HCT116 (cell line): ENCODE measurements around the gene FER. TPM values are rescaled to one million over a fixed set of nuclear protein-coding genes. Genes with fewer than 3 reads are reported as not detected.

ENCODE experiments used
- ATAC-seq: fragments of 200-7000 bp; cut with Tn5 transposase; 2 replicates; pipeline ENCODE4 v1.9.1; 2020; ENCODE audit warnings: mild to moderate bottlenecking, moderate library complexity
- BruUV-seq: library from RNA; stranded (reverse); fragments of 400-500 nt; replicated peaks from 2 replicates; lab custom pipeline; 2021; lab: Mats Ljungman, UMichigan
- CTCF ChIA-PET: fragments of 300-600 bp; sonication (Branson Sonifier 250); formaldehyde crosslinking; loops from one replicate; lab custom pipeline; 2021; ENCODE audit warnings: antibody characterized with exemption; lab: Charles Lee
- POLR2A ChIA-PET: fragments of 300-600, 350-600 bp; sonication (Branson Sonifier 250); formaldehyde crosslinking; loops from one replicate; lab custom pipeline; 2021; ENCODE audit warnings: antibody characterized with exemption; lab: Charles Lee
- RAD21 ChIA-PET, 2 experiments: fragments of 300-600 bp; sonication (Branson Sonifier 250); formaldehyde crosslinking; loops; one replicate each; lab custom pipeline; 2023; ENCODE audit warnings: low total read pairs in 2 of 2; ENCODE audit not compliant: uncharacterized antibody in 2 of 2, unreplicated experiment in 2 of 2, low non-redundant PET in 1 of 2; lab: Charles Lee
- DNase-seq: peaks from one replicate; pipeline ENCODE4 v3.0.0-alpha.2; 2010; ENCODE audit warnings: low read depth, low spot score
- H2AFZ ChIP-seq: fragments of 200-600 bp; shearing (Covaris generic), sonication (generic); 2 replicates; pipeline ENCODE4 v1.6.1; 2017; ENCODE audit warnings: low read depth, mixed run types, mixed read lengths, antibody characterized with exemption, low read length; ENCODE audit not compliant: poor library complexity, severe bottlenecking
- H3K27ac ChIP-seq: 2 replicates; pipeline ENCODE4 v1.5.1; 2012; ENCODE audit warnings: low read depth, low read length
- H3K27me3 ChIP-seq: fragments of 200-600 bp; sonication (generic); 2 replicates; pipeline ENCODE4 v1.6.1; 2016; ENCODE audit warnings: mixed run types, low read length, mixed read lengths; ENCODE audit not compliant: insufficient read depth
- H3K36me3 ChIP-seq, 2 experiments: fragments of 200-500 bp in 1 of 2; fragments of 200-600 bp in 1 of 2; sonication (Bioruptor generic) in 1 of 2; sonication (generic) in 1 of 2; 2 replicates each; pipeline versions ENCODE4 v1.5.1 to v1.6.1; 2014 to 2016; ENCODE audit warnings: low read length in 2 of 2, inconsistent platforms in 1 of 2, mixed read lengths in 1 of 2, mixed run types in 1 of 2; ENCODE audit not compliant: insufficient read depth in 2 of 2, control insufficient read depth in 1 of 2
- H3K4me1 ChIP-seq, 2 experiments: fragments of 200-600 bp in 1 of 2; sonication (generic) in 1 of 2; 2 replicates each; pipeline versions ENCODE4 v1.5.1 to v1.6.1; 2012 to 2017; ENCODE audit warnings: low read length in 2 of 2, inconsistent platforms in 1 of 2, mild to moderate bottlenecking in 1 of 2, mixed read lengths in 1 of 2, mixed run types in 1 of 2, moderate library complexity in 1 of 2; ENCODE audit not compliant: insufficient read depth in 2 of 2, control insufficient read depth in 1 of 2
- H3K4me2 ChIP-seq: fragments of 200-600 bp; sonication (generic); 2 replicates; pipeline ENCODE4 v1.6.1; 2017; ENCODE audit warnings: mixed run types, low read length, mixed read lengths
- H3K4me3 ChIP-seq, 2 experiments: fragments of 200-600 bp in 1 of 2; sonication (generic) in 1 of 2; replicated peaks in 1 of 2; 2 replicates each; pipeline ENCODE4 v1.5.1; 2011 to 2016; ENCODE audit warnings: low read length in 2 of 2, control low read depth in 1 of 2, low read depth in 1 of 2, mild to moderate bottlenecking in 1 of 2, mixed read lengths in 1 of 2, mixed run types in 1 of 2
- H3K79me2 ChIP-seq: fragments of 200-600 bp; sonication (generic); 2 replicates; pipeline ENCODE4 v1.6.1; 2017; ENCODE audit warnings: mild to moderate bottlenecking, mixed run types, low read length, moderate library complexity, mixed read lengths; ENCODE audit not compliant: insufficient read depth
- H3K9ac ChIP-seq: fragments of 200-600 bp; sonication (generic); 2 replicates; pipeline ENCODE4 v1.6.1; 2016; ENCODE audit warnings: low read length, mixed read lengths
- H3K9me2 ChIP-seq: fragments of 200-600 bp; sonication (generic), shearing (Covaris generic); 2 replicates; pipeline ENCODE4 v1.6.1; 2017; ENCODE audit warnings: mixed run types, mild to moderate bottlenecking, moderate library complexity; ENCODE audit not compliant: insufficient read depth
- H3K9me3 ChIP-seq, 2 experiments: fragments of 200-500 bp in 1 of 2; fragments of 200-600 bp in 1 of 2; sonication (Bioruptor generic) in 1 of 2; sonication (generic) in 1 of 2; 2 replicates each; pipeline ENCODE4 v1.6.1; 2014 to 2017; ENCODE audit warnings: low read length in 2 of 2, mixed read lengths in 2 of 2, inconsistent platforms in 1 of 2, low read depth in 1 of 2, mild to moderate bottlenecking in 1 of 2, mixed run types in 1 of 2, moderate library complexity in 1 of 2; ENCODE audit not compliant: control insufficient read depth in 1 of 2, insufficient read depth in 1 of 2
- H4K20me1 ChIP-seq: fragments of 200-600 bp; sonication (generic), shearing (Covaris generic); 2 replicates; pipeline ENCODE4 v1.6.1; 2017; ENCODE audit warnings: mixed run types, mild to moderate bottlenecking, moderate library complexity; ENCODE audit not compliant: insufficient read depth
- CEBPB ChIP-seq: IDR thresholded peaks from 2 replicates; pipeline ENCODE4 v1.6.1; 2012; ENCODE audit warnings: low read depth
- EGR1 ChIP-seq: IDR thresholded peaks from 2 replicates; pipeline ENCODE4 v1.6.1; 2012; ENCODE audit warnings: low read depth
- ELF1 ChIP-seq: IDR thresholded peaks from 2 replicates; pipeline ENCODE4 v1.6.1; 2012; ENCODE audit warnings: low read depth, borderline replicate concordance
- EZH2 ChIP-seq: fragments of 200-600 bp; sonication (generic); IDR thresholded peaks from 2 replicates; pipeline ENCODE4 v1.6.1; 2017; ENCODE audit warnings: antibody characterized with exemption, mixed run types
- EZH2phosphoT487 ChIP-seq: fragments of 200-600 bp; IDR thresholded peaks from 2 replicates; pipeline ENCODE4 v1.6.1; 2018; ENCODE audit warnings: antibody characterized with exemption, borderline replicate concordance
- FOSL1 ChIP-seq: IDR thresholded peaks from 2 replicates; pipeline ENCODE4 v1.6.1; 2012; ENCODE audit warnings: low read depth
- JUND ChIP-seq: IDR thresholded peaks from 2 replicates; pipeline ENCODE4 v1.6.1; 2012
- POLR2A ChIP-seq: IDR thresholded peaks from 2 replicates; pipeline ENCODE4 v1.7.0; 2011; ENCODE audit warnings: borderline replicate concordance; ENCODE audit not compliant: insufficient read depth, insufficient read length; ENCODE audit errors: extremely low read depth
- POLR2AphosphoS5 ChIP-seq: IDR thresholded peaks from 2 replicates; pipeline ENCODE4 v1.6.1; 2011; ENCODE audit warnings: mild to moderate bottlenecking, low read depth, low read length, moderate library complexity
- SIN3A ChIP-seq: IDR thresholded peaks from 2 replicates; pipeline ENCODE4 v1.6.1; 2012; ENCODE audit warnings: low read depth
- SP1 ChIP-seq: IDR thresholded peaks from 2 replicates; pipeline ENCODE4 v1.6.1; 2012; ENCODE audit warnings: low read depth
- SRF ChIP-seq: IDR thresholded peaks from 2 replicates; pipeline ENCODE4 v1.6.1; 2012; ENCODE audit warnings: low read depth
- YY1 ChIP-seq: IDR thresholded peaks from 2 replicates; pipeline ENCODE4 v1.6.1; 2011; ENCODE audit warnings: low read length, low read depth, moderate library complexity, mild to moderate bottlenecking; ENCODE audit not compliant: insufficient replicate concordance; ENCODE audit errors: extremely low read depth
- ZFX ChIP-seq: fragments of 450-650 bp; IDR thresholded peaks from 2 replicates; pipeline ENCODE4 v1.6.1; 2017
- ZNF274 ChIP-seq: fragments of 200-500 bp; sonication (Bioruptor generic); IDR thresholded peaks from 2 replicates; pipeline ENCODE4 v1.6.1; 2014; ENCODE audit warnings: mild to moderate bottlenecking, low read depth, low read length, inconsistent platforms
- intact Hi-C: fragments of 100-400 bp; cut with micrococcal nuclease; formaldehyde crosslinking; loops from 2 replicates; pipeline ENCODE4 v1.10.0; 2022
- total RNA-seq: library from RNA; stranded (reverse); gene quantifications from one replicate; pipeline ENCODE4 v1.2.1, GENCODE V29; 2021; ENCODE audit not compliant: unreplicated experiment
- TF ChIP-seq, protein P1 (sequence below): IDR thresholded peaks from 2 replicates; pipeline ENCODE4 v1.6.1; 2012; ENCODE audit warnings: low read depth
- TF ChIP-seq, protein P2 (sequence below): IDR thresholded peaks from 2 replicates; pipeline ENCODE4 v1.6.1; 2012
- TF ChIP-seq, protein P3 (sequence below), 3 experiments: fragments of 200-600 bp in 1 of 3; sonication (generic) in 1 of 3; IDR thresholded peaks in 2 of 3; conservative IDR thresholded peaks in 1 of 3; 2 replicates each; pipeline ENCODE4 v1.5.1; 2012 to 2017; ENCODE audit warnings: low read depth in 2 of 3, low read length in 2 of 3, antibody characterized with exemption in 1 of 3, borderline replicate concordance in 1 of 3, control low read depth in 1 of 3, mild to moderate bottlenecking in 1 of 3, mixed read lengths in 1 of 3, mixed run types in 1 of 3, moderate library complexity in 1 of 3; ENCODE audit not compliant: insufficient read depth in 1 of 3
- TF ChIP-seq, protein P4 (sequence below): IDR thresholded peaks from 2 replicates; pipeline ENCODE4 v1.6.1; 2011; ENCODE audit warnings: mild to moderate bottlenecking, low read length, moderate library complexity; ENCODE audit not compliant: insufficient replicate concordance; ENCODE audit errors: extremely low read depth

FER gene
- total RNA-seq, 1 experiment from 2014 or later, result 32.0 TPM

DNA sequence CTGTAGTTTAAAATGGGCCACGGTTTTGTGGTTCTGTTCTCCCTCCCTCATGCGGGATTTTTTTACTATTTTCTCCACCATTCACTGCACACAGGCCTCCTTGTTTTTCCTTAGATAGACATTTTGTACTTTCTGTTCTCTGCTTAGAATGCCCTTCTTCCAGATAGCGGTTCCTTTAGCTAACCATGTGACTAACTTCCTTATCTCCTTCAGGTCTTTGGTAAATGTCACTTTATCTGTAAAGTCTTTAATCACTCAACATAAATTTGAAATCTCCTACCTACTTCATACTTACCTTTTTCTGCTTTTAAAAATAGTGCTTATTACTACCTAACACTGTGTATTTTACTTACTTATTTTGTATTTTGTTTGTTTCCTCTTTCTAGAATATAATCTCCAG is 15.0 kb downstream of the FER start:
- RAD21 ChIA-PET, result no interaction called here
- H3K27ac ChIP-seq, result no peak overlapping the region
- TF ChIP-seq SRF, result no peak
- TF ChIP-seq JUND, result no peak
- TF ChIP-seq, protein P1, sequence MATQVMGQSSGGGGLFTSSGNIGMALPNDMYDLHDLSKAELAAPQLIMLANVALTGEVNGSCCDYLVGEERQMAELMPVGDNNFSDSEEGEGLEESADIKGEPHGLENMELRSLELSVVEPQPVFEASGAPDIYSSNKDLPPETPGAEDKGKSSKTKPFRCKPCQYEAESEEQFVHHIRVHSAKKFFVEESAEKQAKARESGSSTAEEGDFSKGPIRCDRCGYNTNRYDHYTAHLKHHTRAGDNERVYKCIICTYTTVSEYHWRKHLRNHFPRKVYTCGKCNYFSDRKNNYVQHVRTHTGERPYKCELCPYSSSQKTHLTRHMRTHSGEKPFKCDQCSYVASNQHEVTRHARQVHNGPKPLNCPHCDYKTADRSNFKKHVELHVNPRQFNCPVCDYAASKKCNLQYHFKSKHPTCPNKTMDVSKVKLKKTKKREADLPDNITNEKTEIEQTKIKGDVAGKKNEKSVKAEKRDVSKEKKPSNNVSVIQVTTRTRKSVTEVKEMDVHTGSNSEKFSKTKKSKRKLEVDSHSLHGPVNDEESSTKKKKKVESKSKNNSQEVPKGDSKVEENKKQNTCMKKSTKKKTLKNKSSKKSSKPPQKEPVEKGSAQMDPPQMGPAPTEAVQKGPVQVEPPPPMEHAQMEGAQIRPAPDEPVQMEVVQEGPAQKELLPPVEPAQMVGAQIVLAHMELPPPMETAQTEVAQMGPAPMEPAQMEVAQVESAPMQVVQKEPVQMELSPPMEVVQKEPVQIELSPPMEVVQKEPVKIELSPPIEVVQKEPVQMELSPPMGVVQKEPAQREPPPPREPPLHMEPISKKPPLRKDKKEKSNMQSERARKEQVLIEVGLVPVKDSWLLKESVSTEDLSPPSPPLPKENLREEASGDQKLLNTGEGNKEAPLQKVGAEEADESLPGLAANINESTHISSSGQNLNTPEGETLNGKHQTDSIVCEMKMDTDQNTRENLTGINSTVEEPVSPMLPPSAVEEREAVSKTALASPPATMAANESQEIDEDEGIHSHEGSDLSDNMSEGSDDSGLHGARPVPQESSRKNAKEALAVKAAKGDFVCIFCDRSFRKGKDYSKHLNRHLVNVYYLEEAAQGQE, result no peak
- TF ChIP-seq, protein P2, sequence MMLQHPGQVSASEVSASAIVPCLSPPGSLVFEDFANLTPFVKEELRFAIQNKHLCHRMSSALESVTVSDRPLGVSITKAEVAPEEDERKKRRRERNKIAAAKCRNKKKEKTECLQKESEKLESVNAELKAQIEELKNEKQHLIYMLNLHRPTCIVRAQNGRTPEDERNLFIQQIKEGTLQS, result no peak
- no peak for TF ChIP-seq YY1
- TF ChIP-seq ZNF274, result no peak
- TF ChIP-seq EGR1, result no peak
- TF ChIP-seq, protein P3, sequence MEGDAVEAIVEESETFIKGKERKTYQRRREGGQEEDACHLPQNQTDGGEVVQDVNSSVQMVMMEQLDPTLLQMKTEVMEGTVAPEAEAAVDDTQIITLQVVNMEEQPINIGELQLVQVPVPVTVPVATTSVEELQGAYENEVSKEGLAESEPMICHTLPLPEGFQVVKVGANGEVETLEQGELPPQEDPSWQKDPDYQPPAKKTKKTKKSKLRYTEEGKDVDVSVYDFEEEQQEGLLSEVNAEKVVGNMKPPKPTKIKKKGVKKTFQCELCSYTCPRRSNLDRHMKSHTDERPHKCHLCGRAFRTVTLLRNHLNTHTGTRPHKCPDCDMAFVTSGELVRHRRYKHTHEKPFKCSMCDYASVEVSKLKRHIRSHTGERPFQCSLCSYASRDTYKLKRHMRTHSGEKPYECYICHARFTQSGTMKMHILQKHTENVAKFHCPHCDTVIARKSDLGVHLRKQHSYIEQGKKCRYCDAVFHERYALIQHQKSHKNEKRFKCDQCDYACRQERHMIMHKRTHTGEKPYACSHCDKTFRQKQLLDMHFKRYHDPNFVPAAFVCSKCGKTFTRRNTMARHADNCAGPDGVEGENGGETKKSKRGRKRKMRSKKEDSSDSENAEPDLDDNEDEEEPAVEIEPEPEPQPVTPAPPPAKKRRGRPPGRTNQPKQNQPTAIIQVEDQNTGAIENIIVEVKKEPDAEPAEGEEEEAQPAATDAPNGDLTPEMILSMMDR (IDR thresholded peaks at IDR 0.05 in 2 of 3, conservative IDR thresholded peaks at IDR 0.05 in 1 of 3; ENCODE audit: borderline replicate concordance in 1 of 3, insufficient read depth in 1 of 3, low read depth in 2 of 3, low read length in 2 of 3), result no peak
- TF ChIP-seq POLR2A, result no peak
- TF ChIP-seq SIN3A, result no peak
- no peak for TF ChIP-seq EZH2phosphoT487
- TF ChIP-seq FOSL1, result no peak
- no peak for TF ChIP-seq ELF1
- TF ChIP-seq, protein P4, sequence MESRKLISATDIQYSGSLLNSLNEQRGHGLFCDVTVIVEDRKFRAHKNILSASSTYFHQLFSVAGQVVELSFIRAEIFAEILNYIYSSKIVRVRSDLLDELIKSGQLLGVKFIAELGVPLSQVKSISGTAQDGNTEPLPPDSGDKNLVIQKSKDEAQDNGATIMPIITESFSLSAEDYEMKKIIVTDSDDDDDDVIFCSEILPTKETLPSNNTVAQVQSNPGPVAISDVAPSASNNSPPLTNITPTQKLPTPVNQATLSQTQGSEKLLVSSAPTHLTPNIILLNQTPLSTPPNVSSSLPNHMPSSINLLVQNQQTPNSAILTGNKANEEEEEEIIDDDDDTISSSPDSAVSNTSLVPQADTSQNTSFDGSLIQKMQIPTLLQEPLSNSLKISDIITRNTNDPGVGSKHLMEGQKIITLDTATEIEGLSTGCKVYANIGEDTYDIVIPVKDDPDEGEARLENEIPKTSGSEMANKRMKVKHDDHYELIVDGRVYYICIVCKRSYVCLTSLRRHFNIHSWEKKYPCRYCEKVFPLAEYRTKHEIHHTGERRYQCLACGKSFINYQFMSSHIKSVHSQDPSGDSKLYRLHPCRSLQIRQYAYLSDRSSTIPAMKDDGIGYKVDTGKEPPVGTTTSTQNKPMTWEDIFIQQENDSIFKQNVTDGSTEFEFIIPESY, result no peak
- TF ChIP-seq EZH2, result no peak
- no peak for TF ChIP-seq ZFX
- no peak for TF ChIP-seq CEBPB
- no peak for TF ChIP-seq POLR2AphosphoS5
- TF ChIP-seq SP1, result no peak
- H3K4me2 ChIP-seq, result no peak overlapping the region
- no TSS peak for BruUV-seq
- no peak overlapping the region for H3K9ac ChIP-seq
- intact Hi-C loops, result no loop called here
- peaks cover 0 to 8% of the 10 kb centered on the region in 2 experiments; a peak in 1 of 4 replicates for H3K9me3 ChIP-seq
- peaks cover 0 to 6% of the 10 kb centered on the region in 2 experiments; a peak in 2 of 4 replicates for H3K4me1 ChIP-seq
- no peaks in the 10 kb centered on the region; the same call in 1 of the 2 replicates for H3K79me2 ChIP-seq
- no peak overlapping the region for H3K4me3 ChIP-seq
- no peaks in the 10 kb centered on the region for H3K36me3 ChIP-seq
- DNase-seq (no peak), ATAC-seq (no peak)
- no peak overlapping the region for H2AFZ ChIP-seq
- no peaks in the 10 kb centered on the region for H4K20me1 ChIP-seq
- CTCF ChIA-PET, result no interaction called here
- POLR2A ChIA-PET, result no interaction called here
- H3K27me3 ChIP-seq, result no peaks in the 10 kb centered on the region
- no peaks in the 10 kb centered on the region for H3K9me2 ChIP-seq
